Keratinocyte (primary cell): Measurements from ENCODE around the gene A1BG. TPM values are rescaled to one million over a fixed set of nuclear protein-coding genes. Genes with fewer than 3 reads are reported as not detected.

Experiments
- DNase-seq: peaks from one replicate; pipeline ENCODE4 v3.0.0-alpha.2; 2011; ENCODE audit warnings: low read depth, missing footprints, low spot score
- FAIRE-seq: peaks from 2 replicates; lab custom pipeline; 2011; peaks lifted over from hg19 to GRCh38; lab: Jason Lieb, UNC
- H2AFZ ChIP-seq: 2 replicates; pipeline ENCODE4 v1.6.0; 2012; ENCODE audit warnings: low read length, control low read depth, inconsistent platforms; ENCODE audit not compliant: control insufficient read depth
- H3K27ac ChIP-seq: 2 replicates; pipeline ENCODE4 v1.5.1; 2011; ENCODE audit warnings: low read length; ENCODE audit not compliant: control insufficient read depth, insufficient read depth
- H3K27me3 ChIP-seq: 3 replicates; pipeline ENCODE4 v1.6.0; 2011; ENCODE audit warnings: low read length; ENCODE audit not compliant: control insufficient read depth, insufficient read depth; ENCODE audit errors: extremely low read depth
- H3K36me3 ChIP-seq, 2 experiments: 2 replicates in 1 of 2; 3 replicates in 1 of 2; pipeline ENCODE4 v1.5.1; 2011; ENCODE audit warnings: low read length in 2 of 2, mild to moderate bottlenecking in 1 of 2; ENCODE audit not compliant: control insufficient read depth in 2 of 2, insufficient read depth in 2 of 2; ENCODE audit errors: extremely low read depth in 1 of 2
- H3K4me1 ChIP-seq: 3 replicates; pipeline ENCODE4 v1.5.1; 2011; ENCODE audit warnings: low read length; ENCODE audit not compliant: control insufficient read depth, insufficient read depth; ENCODE audit errors: extremely low read depth
- H3K4me2 ChIP-seq: 3 replicates; pipeline ENCODE4 v1.6.0; 2011; ENCODE audit warnings: low read depth, low read length; ENCODE audit not compliant: control insufficient read depth, insufficient read depth; ENCODE audit errors: extremely low read depth
- H3K4me3 ChIP-seq, 3 experiments: fragments of 200-600 bp in 1 of 3; sonication (generic) in 1 of 3; 2 replicates in 2 of 3; 3 replicates in 1 of 3; pipeline ENCODE4 v1.5.1; 2011 to 2016; ENCODE audit warnings: low read length in 3 of 3, mild to moderate bottlenecking in 3 of 3, control low read depth in 2 of 3, inconsistent platforms in 1 of 3, low read depth in 1 of 3, mixed read lengths in 1 of 3, mixed run types in 1 of 3, moderate library complexity in 1 of 3; ENCODE audit not compliant: control insufficient read depth in 2 of 3, insufficient read depth in 2 of 3; ENCODE audit errors: extremely low read depth in 1 of 3
- H3K79me2 ChIP-seq: 2 replicates; pipeline ENCODE4 v1.6.0; 2012; ENCODE audit warnings: low read length; ENCODE audit not compliant: control insufficient read depth, insufficient read depth
- H3K9ac ChIP-seq: 3 replicates; pipeline ENCODE4 v1.6.0; 2011; ENCODE audit warnings: low read length; ENCODE audit not compliant: control insufficient read depth, insufficient read depth; ENCODE audit errors: extremely low read depth
- H3K9me1 ChIP-seq: 3 replicates; pipeline ENCODE4 v1.6.0; 2011; ENCODE audit warnings: low read length; ENCODE audit not compliant: control insufficient read depth, insufficient read depth; ENCODE audit errors: extremely low read depth
- H3K9me3 ChIP-seq: 2 replicates; pipeline ENCODE4 v1.5.1; 2012; ENCODE audit warnings: low read depth, low read length; ENCODE audit not compliant: control insufficient read depth
- H4K20me1 ChIP-seq: 3 replicates; pipeline ENCODE4 v1.6.0; 2011; ENCODE audit warnings: low read length; ENCODE audit not compliant: control insufficient read depth, insufficient read depth; ENCODE audit errors: extremely low read depth
- EZH2 ChIP-seq: IDR thresholded peaks from one replicate; pipeline ENCODE4 v1.6.1; 2012; ENCODE audit warnings: inconsistent platforms, mild to moderate bottlenecking, low read length, moderate library complexity
- dilution Hi-C: fragments of 300-500 bp; cut with MboI; formaldehyde crosslinking; loops from one replicate; pipeline ENCODE4 v1.7.0; 2020; ENCODE audit warnings: low sequenced_read_pairs; ENCODE audit not compliant: extremely low pct_ligation_motif_present
- polyA plus RNA-seq, 5 experiments: library from polyadenylated mRNA; depleted of rRNA in 3 of 5; stranded (reverse) in 3 of 5; stranded (forward) in 1 of 5; unstranded in 1 of 5; fragments of >200 nt; gene quantifications; 1 replicate in 1 of 5; 2 replicates in 3 of 5; 3 replicates in 1 of 5; pipeline versions ENCODE4 v1.2.1 to v1.2.3, GENCODE V29; 2011 to 2012; ENCODE audit warnings: missing spikeins in 2 of 5, low read depth in 1 of 5, low replicate concordance in 1 of 5
- TF ChIP-seq, protein P1 (sequence below), 3 experiments: IDR thresholded peaks in 1 of 3; conservative IDR thresholded peaks in 1 of 3; optimal IDR thresholded peaks in 1 of 3; 2 replicates in 2 of 3; 3 replicates in 1 of 3; pipeline versions ENCODE3 to v1.5.1; 2011; ENCODE audit warnings: low read length in 3 of 3, mild to moderate bottlenecking in 3 of 3, moderate library complexity in 2 of 3, control low read depth in 1 of 3, inconsistent platforms in 1 of 3; ENCODE audit not compliant: insufficient read depth in 2 of 3; ENCODE audit errors: extremely low read depth in 1 of 3

Gene A1BG
- polyA plus RNA-seq, 1 donor (not counting 4 experiments of a cell fraction or from before 2014, with no cell fraction given) = 1.4 TPM

DNA sequence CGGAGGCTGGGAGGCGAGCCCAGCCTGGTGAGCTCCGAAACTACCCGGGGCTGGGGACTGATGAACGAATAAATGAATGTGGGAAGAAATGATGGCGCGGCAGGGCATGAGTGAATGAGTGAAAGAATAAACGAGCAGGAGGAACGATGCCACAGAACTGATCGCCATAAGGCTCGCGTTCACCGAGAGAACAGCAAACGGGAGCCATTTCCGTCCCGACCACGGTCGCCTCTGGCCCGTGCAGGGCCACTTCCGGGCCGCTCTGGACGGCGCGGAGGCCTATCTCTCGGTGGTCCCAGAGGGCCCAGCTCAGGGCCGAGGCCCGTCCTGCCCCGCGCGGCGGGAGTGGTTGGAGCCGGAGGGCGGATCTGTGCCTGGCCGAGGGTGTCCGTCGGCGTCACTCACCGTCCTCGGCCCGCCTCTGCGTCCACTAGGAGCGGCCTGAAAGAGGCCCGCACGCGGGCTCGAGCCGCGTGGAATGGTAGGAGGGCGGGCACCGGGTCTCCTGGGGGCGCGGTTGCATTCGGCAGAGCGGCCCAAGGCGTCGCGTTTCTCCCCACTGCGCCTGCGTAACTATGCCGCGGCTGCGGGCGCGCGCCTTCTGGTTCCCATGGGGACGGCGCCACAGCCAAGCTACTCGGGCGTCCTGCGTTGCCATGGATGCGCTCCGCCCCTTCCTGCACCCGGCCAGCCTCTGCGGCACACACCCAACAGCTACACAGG lies 9.1 kb upstream of the A1BG start, which contains the start of gene ZNF497:
Gene ZNF497, minus strand, starts transcription at position 480 of the 723 bp plus-strand sequence. CDS start 5,116 bp downstream, outside the sequence.
- H3K9me3 ChIP-seq = no peaks in the 10 kb centered on the region
- H3K4me3 ChIP-seq = peak within 1 kb of the TSS; percentile 65 to 92 (median 81)
- no peaks in the 10 kb centered on the region for H4K20me1 ChIP-seq
- peak; percentile 82 for FAIRE-seq
- TF ChIP-seq EZH2 = no peak
- TF ChIP-seq, protein P1, sequence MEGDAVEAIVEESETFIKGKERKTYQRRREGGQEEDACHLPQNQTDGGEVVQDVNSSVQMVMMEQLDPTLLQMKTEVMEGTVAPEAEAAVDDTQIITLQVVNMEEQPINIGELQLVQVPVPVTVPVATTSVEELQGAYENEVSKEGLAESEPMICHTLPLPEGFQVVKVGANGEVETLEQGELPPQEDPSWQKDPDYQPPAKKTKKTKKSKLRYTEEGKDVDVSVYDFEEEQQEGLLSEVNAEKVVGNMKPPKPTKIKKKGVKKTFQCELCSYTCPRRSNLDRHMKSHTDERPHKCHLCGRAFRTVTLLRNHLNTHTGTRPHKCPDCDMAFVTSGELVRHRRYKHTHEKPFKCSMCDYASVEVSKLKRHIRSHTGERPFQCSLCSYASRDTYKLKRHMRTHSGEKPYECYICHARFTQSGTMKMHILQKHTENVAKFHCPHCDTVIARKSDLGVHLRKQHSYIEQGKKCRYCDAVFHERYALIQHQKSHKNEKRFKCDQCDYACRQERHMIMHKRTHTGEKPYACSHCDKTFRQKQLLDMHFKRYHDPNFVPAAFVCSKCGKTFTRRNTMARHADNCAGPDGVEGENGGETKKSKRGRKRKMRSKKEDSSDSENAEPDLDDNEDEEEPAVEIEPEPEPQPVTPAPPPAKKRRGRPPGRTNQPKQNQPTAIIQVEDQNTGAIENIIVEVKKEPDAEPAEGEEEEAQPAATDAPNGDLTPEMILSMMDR (optimal IDR thresholded peaks at IDR 0.05 in 1 of 3, IDR thresholded peaks at IDR 0.05 in 1 of 3, conservative IDR thresholded peaks at IDR 0.05 in 1 of 3; ENCODE audit: extremely low read depth in 1 of 3, insufficient read depth in 2 of 3, low read length in 3 of 3) = peak in 1 of 3 experiments; percentile 3
- no peaks in the 10 kb centered on the region for H3K9me1 ChIP-seq
- H3K4me2 ChIP-seq = peak within 1 kb of the TSS; percentile 90
- dilution Hi-C loops = no loop called here
- peak within 1 kb of the TSS; percentile 92 for H3K9ac ChIP-seq
- H2AFZ ChIP-seq = peak within 1 kb of the TSS; percentile 98
- peaks cover 7% of the 10 kb centered on the region for H3K4me1 ChIP-seq
- H3K27ac ChIP-seq = peak within 1 kb of the TSS; percentile 95
- no peaks in the 10 kb centered on the region for H3K36me3 ChIP-seq
- H3K27me3 ChIP-seq = no peaks in the 10 kb centered on the region
- peak; percentile 85 for DNase-seq
- no peaks in the 10 kb centered on the region for H3K79me2 ChIP-seq

DNA sequence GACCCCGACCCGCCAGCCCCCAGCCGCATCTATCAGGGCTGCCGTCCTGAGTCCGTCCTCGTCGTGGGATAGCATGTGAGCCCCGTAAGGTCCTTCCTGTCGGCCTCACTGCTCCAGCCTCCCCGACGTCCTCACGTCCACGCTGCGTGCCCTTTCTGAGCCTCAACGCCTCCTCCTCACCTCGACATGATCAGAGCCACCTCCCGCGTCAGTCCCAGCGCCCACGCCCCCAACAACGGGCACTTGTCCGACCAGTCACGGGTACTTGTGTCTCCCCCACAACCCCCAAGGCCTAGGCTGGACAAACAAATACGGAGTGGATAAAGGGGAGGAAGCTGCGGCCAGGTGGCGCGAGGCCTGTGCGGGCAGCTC lies 8.6 kb upstream of the A1BG start:
- FAIRE-seq (no peak), DNase-seq (no peak)
- Histone ChIP-seq H3K27me3 (peaks cover 3% of the 10 kb centered on the region), H2AFZ (peak overlapping the region; percentile 98), H3K4me2 (peak overlapping the region; percentile 90), H3K9me1 (no peaks in the 10 kb centered on the region), H3K4me3 (peak overlapping the region; percentile 65 to 92 (median 81)), H3K79me2 (no peaks in the 10 kb centered on the region), H3K9me3 (no peaks in the 10 kb centered on the region), H3K36me3 (no peaks in the 10 kb centered on the region), H3K4me1 (peaks cover 7% of the 10 kb centered on the region), H4K20me1 (no peaks in the 10 kb centered on the region), H3K9ac (peak overlapping the region; percentile 92), H3K27ac (peak overlapping the region; percentile 95)
- dilution Hi-C loops = no loop called here
- TF ChIP-seq, protein P1 (optimal IDR thresholded peaks at IDR 0.05 in 1 of 3, IDR thresholded peaks at IDR 0.05 in 1 of 3, conservative IDR thresholded peaks at IDR 0.05 in 1 of 3; ENCODE audit: extremely low read depth in 1 of 3, insufficient read depth in 2 of 3, low read length in 3 of 3) = no peak
